WTC11 (cell line): ENCODE data around the gene SCP2D1. TPM values are rescaled to one million over a fixed set of nuclear protein-coding genes. Genes with fewer than 3 reads are reported as not detected.

Experiments
- ATAC-seq: fragments of 200-7000 bp; cut with Tn5 transposase; 2 replicates; pipeline ENCODE4 v1.10.0; 2021; ENCODE audit warnings: mild to moderate bottlenecking, moderate library complexity
- CTCF ChIA-PET: fragments of 300-600 bp; sonication (Branson Sonifier 250); formaldehyde crosslinking; loops from one replicate; lab custom pipeline; 2021; ENCODE audit warnings: antibody characterized with exemption; lab: Charles Lee
- POLR2A ChIA-PET: fragments of 350-600 bp; sonication (Branson Sonifier 250); formaldehyde crosslinking; loops from one replicate; lab custom pipeline; 2021; ENCODE audit warnings: antibody characterized with exemption; lab: Charles Lee
- DNase-seq: peaks from one replicate; pipeline ENCODE4 v3.0.0; 2021; ENCODE audit warnings: low spot score
- H3K27ac Mint-ChIP-seq: 2 replicates; pipeline ENCODE4 v1.8.0; 2021; ENCODE audit warnings: mixed read lengths
- H3K27me3 Mint-ChIP-seq: 2 replicates; pipeline ENCODE4 v1.8.0; 2021; ENCODE audit warnings: low read depth, mild to moderate bottlenecking, moderate library complexity, mixed read lengths
- H3K36me3 Mint-ChIP-seq: 2 replicates; pipeline ENCODE4 v1.8.0; 2021; ENCODE audit warnings: mixed read lengths
- H3K4me1 Mint-ChIP-seq: 2 replicates; pipeline ENCODE4 v1.8.0; 2022; ENCODE audit warnings: mixed read lengths
- H3K4me3 Mint-ChIP-seq: 2 replicates; pipeline ENCODE4 v1.8.0; 2021; ENCODE audit warnings: mild to moderate bottlenecking, moderate library complexity, mixed read lengths
- H3K9me3 Mint-ChIP-seq: 2 replicates; pipeline ENCODE4 v1.8.0; 2021; ENCODE audit warnings: mixed read lengths
- ATF1 ChIP-seq: sonication (generic); formaldehyde crosslinking; IDR thresholded peaks from 2 replicates; pipeline ENCODE4 v1.8.1; 2023; ENCODE audit warnings: mild to moderate bottlenecking, moderate library complexity, missing genetic modification reagents
- CDX4 ChIP-seq: fragments of 250-450 bp; sonication (Bioruptor Pico); IDR thresholded peaks from 2 replicates; pipeline ENCODE4 v1.9.0; 2021; ENCODE audit warnings: moderate library complexity, mild to moderate bottlenecking, inconsistent platforms, borderline replicate concordance
- ERG ChIP-seq: fragments of 250-450 bp; sonication (Bioruptor Pico); IDR thresholded peaks from 2 replicates; pipeline ENCODE4 v1.8.0; 2021; ENCODE audit warnings: mild to moderate bottlenecking
- ESRRA ChIP-seq: sonication (generic); formaldehyde crosslinking; IDR thresholded peaks from 2 replicates; pipeline ENCODE4 v1.8.1; 2022; ENCODE audit warnings: mild to moderate bottlenecking, missing genetic modification reagents, borderline replicate concordance
- FOXJ3 ChIP-seq: sonication (generic); formaldehyde crosslinking; IDR thresholded peaks from 2 replicates; pipeline ENCODE4 v1.9.0; 2021; ENCODE audit warnings: missing genetic modification reagents, mild to moderate bottlenecking, borderline replicate concordance
- FOXP1 ChIP-seq: sonication (generic); formaldehyde crosslinking; IDR thresholded peaks from 2 replicates; pipeline ENCODE4 v1.8.0; 2022; ENCODE audit warnings: missing genetic modification reagents, mild to moderate bottlenecking, moderate library complexity, borderline replicate concordance
- HMGA2 ChIP-seq: fragments of 250-450 bp; sonication (Bioruptor Pico); IDR thresholded peaks from 2 replicates; pipeline ENCODE4 v1.4.0; 2021; ENCODE audit warnings: mild to moderate bottlenecking, moderate library complexity
- JUN ChIP-seq: sonication (generic); formaldehyde crosslinking; IDR thresholded peaks from 2 replicates; pipeline ENCODE4 v1.8.0; 2023; ENCODE audit warnings: mild to moderate bottlenecking, missing genetic modification reagents
- MYBL2 ChIP-seq: sonication (generic); formaldehyde crosslinking; IDR thresholded peaks from 2 replicates; pipeline ENCODE4 v1.8.1; 2023; ENCODE audit warnings: mild to moderate bottlenecking, moderate library complexity, missing genetic modification reagents
- NFE2L1 ChIP-seq: sonication (generic); formaldehyde crosslinking; IDR thresholded peaks from 2 replicates; pipeline ENCODE4 v1.8.1; 2023; ENCODE audit warnings: missing genetic modification reagents
- OVOL2 ChIP-seq: fragments of 250-450 bp; sonication (Bioruptor Pico); IDR thresholded peaks from 2 replicates; pipeline ENCODE4 v1.9.0; 2021; ENCODE audit warnings: mild to moderate bottlenecking, borderline replicate concordance
- PRDM15 ChIP-seq: sonication (generic); formaldehyde crosslinking; IDR thresholded peaks from 2 replicates; pipeline ENCODE4 v1.8.0; 2022; ENCODE audit warnings: missing genetic modification reagents
- RORB ChIP-seq: fragments of 250-450 bp; sonication (Bioruptor Pico); IDR thresholded peaks from 2 replicates; pipeline ENCODE4 v1.9.0; 2021; ENCODE audit warnings: mild to moderate bottlenecking
- ZNF138 ChIP-seq: sonication (generic); formaldehyde crosslinking; conservative IDR thresholded peaks from 2 replicates; pipeline ENCODE4 v1.8.1; 2022; ENCODE audit warnings: mild to moderate bottlenecking, moderate library complexity, missing genetic modification reagents
- ZNF425 ChIP-seq: fragments of 250-450 bp; sonication (Bioruptor Pico); conservative IDR thresholded peaks from 2 replicates; pipeline ENCODE4 v1.9.0; 2021; ENCODE audit warnings: mild to moderate bottlenecking
- total RNA-seq: library from RNA; stranded (reverse); gene quantifications from 3 replicates; pipeline ENCODE4 v1.2.3, GENCODE V29; 2021
- TF ChIP-seq, protein P1 (sequence below): sonication (generic); formaldehyde crosslinking; conservative IDR thresholded peaks from 2 replicates; pipeline ENCODE4 v1.8.1; 2023; ENCODE audit warnings: mild to moderate bottlenecking, low read depth, missing genetic modification reagents, moderate library complexity
- TF ChIP-seq, protein P2 (sequence below): fragments of 250-450 bp; sonication (Bioruptor Pico); IDR thresholded peaks from 2 replicates; pipeline ENCODE4 v1.9.0; 2021; ENCODE audit warnings: mild to moderate bottlenecking, borderline replicate concordance

SCP2D1 gene
- total RNA-seq, 1 experiment from 2014 or later = not detected

DNA sequence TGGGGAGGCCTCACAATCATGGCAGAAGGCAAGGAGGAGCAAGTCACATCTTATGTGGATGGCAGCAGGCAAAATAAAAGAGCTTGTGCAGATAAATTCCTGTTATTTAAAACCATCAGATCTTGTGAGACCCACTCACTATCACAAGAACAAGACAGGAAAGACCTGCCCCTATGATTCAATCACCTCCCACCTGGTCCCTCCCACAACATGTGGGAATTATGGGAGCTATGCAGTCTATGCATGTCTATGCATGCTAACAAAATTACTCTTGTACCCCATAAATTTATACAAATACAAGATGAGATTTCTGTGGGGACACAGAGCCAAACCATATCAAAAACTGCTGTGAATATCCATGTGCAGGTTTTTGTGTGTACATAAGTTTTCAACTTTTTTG, 25.6 kb upstream of the SCP2D1 start (continued):
- TF ChIP-seq, protein P1, sequence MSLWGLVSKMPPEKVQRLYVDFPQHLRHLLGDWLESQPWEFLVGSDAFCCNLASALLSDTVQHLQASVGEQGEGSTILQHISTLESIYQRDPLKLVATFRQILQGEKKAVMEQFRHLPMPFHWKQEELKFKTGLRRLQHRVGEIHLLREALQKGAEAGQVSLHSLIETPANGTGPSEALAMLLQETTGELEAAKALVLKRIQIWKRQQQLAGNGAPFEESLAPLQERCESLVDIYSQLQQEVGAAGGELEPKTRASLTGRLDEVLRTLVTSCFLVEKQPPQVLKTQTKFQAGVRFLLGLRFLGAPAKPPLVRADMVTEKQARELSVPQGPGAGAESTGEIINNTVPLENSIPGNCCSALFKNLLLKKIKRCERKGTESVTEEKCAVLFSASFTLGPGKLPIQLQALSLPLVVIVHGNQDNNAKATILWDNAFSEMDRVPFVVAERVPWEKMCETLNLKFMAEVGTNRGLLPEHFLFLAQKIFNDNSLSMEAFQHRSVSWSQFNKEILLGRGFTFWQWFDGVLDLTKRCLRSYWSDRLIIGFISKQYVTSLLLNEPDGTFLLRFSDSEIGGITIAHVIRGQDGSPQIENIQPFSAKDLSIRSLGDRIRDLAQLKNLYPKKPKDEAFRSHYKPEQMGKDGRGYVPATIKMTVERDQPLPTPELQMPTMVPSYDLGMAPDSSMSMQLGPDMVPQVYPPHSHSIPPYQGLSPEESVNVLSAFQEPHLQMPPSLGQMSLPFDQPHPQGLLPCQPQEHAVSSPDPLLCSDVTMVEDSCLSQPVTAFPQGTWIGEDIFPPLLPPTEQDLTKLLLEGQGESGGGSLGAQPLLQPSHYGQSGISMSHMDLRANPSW = no peak
- TF ChIP-seq RORB (CRISPR knock-in tag) (no peak), ERG (CRISPR knock-in tag) (no peak), ESRRA (CRISPR knock-in tag) (no peak), PRDM15 (CRISPR knock-in tag) (no peak), ZNF425 (no peak), CDX4 (CRISPR knock-in tag) (no peak), OVOL2 (no peak)

- no peak overlapping the region for H3K27ac Mint-ChIP-seq
- no peak overlapping the region for H3K4me3 Mint-ChIP-seq
- ChIA-PET POLR2A (no interaction called here), CTCF (no interaction called here)
- ATAC-seq (no peak), DNase-seq (no peak)
- peaks cover 9% of the 10 kb centered on the region for H3K36me3 Mint-ChIP-seq
- H3K27me3 Mint-ChIP-seq = peaks cover 47% of the 10 kb centered on the region
- peaks cover 3% of the 10 kb centered on the region; the same call in 1 of the 2 replicates for H3K4me1 Mint-ChIP-seq
- peaks cover 39% of the 10 kb centered on the region for H3K9me3 Mint-ChIP-seq
- no peak for TF ChIP-seq FOXJ3 (CRISPR knock-in tag)
- TF ChIP-seq, protein P2, sequence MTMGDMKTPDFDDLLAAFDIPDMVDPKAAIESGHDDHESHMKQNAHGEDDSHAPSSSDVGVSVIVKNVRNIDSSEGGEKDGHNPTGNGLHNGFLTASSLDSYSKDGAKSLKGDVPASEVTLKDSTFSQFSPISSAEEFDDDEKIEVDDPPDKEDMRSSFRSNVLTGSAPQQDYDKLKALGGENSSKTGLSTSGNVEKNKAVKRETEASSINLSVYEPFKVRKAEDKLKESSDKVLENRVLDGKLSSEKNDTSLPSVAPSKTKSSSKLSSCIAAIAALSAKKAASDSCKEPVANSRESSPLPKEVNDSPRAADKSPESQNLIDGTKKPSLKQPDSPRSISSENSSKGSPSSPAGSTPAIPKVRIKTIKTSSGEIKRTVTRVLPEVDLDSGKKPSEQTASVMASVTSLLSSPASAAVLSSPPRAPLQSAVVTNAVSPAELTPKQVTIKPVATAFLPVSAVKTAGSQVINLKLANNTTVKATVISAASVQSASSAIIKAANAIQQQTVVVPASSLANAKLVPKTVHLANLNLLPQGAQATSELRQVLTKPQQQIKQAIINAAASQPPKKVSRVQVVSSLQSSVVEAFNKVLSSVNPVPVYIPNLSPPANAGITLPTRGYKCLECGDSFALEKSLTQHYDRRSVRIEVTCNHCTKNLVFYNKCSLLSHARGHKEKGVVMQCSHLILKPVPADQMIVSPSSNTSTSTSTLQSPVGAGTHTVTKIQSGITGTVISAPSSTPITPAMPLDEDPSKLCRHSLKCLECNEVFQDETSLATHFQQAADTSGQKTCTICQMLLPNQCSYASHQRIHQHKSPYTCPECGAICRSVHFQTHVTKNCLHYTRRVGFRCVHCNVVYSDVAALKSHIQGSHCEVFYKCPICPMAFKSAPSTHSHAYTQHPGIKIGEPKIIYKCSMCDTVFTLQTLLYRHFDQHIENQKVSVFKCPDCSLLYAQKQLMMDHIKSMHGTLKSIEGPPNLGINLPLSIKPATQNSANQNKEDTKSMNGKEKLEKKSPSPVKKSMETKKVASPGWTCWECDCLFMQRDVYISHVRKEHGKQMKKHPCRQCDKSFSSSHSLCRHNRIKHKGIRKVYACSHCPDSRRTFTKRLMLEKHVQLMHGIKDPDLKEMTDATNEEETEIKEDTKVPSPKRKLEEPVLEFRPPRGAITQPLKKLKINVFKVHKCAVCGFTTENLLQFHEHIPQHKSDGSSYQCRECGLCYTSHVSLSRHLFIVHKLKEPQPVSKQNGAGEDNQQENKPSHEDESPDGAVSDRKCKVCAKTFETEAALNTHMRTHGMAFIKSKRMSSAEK (CRISPR knock-in tag) = no peak
- no peak for TF ChIP-seq MYBL2 (CRISPR knock-in tag)
- TF ChIP-seq JUN (CRISPR knock-in tag) = no peak
- no peak for TF ChIP-seq ZNF138 (CRISPR knock-in tag)
- TF ChIP-seq ZNF425 = no peak
- TF ChIP-seq ATF1 (CRISPR knock-in tag) = no peak
- TF ChIP-seq ESRRA (CRISPR knock-in tag) = no peak
- no peak for TF ChIP-seq NFE2L1 (CRISPR knock-in tag)
- no peak for TF ChIP-seq FOXP1 (CRISPR knock-in tag)
- TF ChIP-seq HMGA2 (CRISPR knock-in tag) = no peak
Observed at GRCh38 chr20:18790787-18791186, 22.8 kb upstream of the SCP2D1 start.
